WTC11 (cell line): ENCODE data around the gene CFAP74. TPM values are rescaled to one million over a fixed set of nuclear protein-coding genes. Genes with fewer than 3 reads are reported as not detected.

Source experiments
- ATAC-seq: fragments of 200-7000 bp; cut with Tn5 transposase; 2 replicates; pipeline ENCODE4 v1.10.0; 2021; ENCODE audit warnings: mild to moderate bottlenecking, moderate library complexity
- CTCF ChIA-PET: fragments of 300-600 bp; sonication (Branson Sonifier 250); formaldehyde crosslinking; loops from one replicate; lab custom pipeline; 2021; ENCODE audit warnings: antibody characterized with exemption; lab: Charles Lee
- POLR2A ChIA-PET: fragments of 350-600 bp; sonication (Branson Sonifier 250); formaldehyde crosslinking; loops from one replicate; lab custom pipeline; 2021; ENCODE audit warnings: antibody characterized with exemption; lab: Charles Lee
- DNase-seq: peaks from one replicate; pipeline ENCODE4 v3.0.0; 2021; ENCODE audit warnings: low spot score
- H3K27ac Mint-ChIP-seq: 2 replicates; pipeline ENCODE4 v1.8.0; 2021; ENCODE audit warnings: mixed read lengths
- H3K27me3 Mint-ChIP-seq: 2 replicates; pipeline ENCODE4 v1.8.0; 2021; ENCODE audit warnings: low read depth, mild to moderate bottlenecking, moderate library complexity, mixed read lengths
- H3K36me3 Mint-ChIP-seq: 2 replicates; pipeline ENCODE4 v1.8.0; 2021; ENCODE audit warnings: mixed read lengths
- H3K4me1 Mint-ChIP-seq: 2 replicates; pipeline ENCODE4 v1.8.0; 2022; ENCODE audit warnings: mixed read lengths
- H3K4me3 Mint-ChIP-seq: 2 replicates; pipeline ENCODE4 v1.8.0; 2021; ENCODE audit warnings: mild to moderate bottlenecking, moderate library complexity, mixed read lengths
- H3K9me3 Mint-ChIP-seq: 2 replicates; pipeline ENCODE4 v1.8.0; 2021; ENCODE audit warnings: mixed read lengths
- CBFB ChIP-seq: sonication (generic); formaldehyde crosslinking; IDR thresholded peaks from 2 replicates; pipeline ENCODE4 v1.8.1; 2022; ENCODE audit warnings: mild to moderate bottlenecking, low read depth, missing genetic modification reagents
- ELF4 ChIP-seq: sonication (generic); formaldehyde crosslinking; IDR thresholded peaks from 2 replicates; pipeline ENCODE4 v1.8.1; 2022; ENCODE audit warnings: low read depth, mild to moderate bottlenecking, moderate library complexity, missing genetic modification reagents
- FOXK1 ChIP-seq: sonication (generic); formaldehyde crosslinking; IDR thresholded peaks from 2 replicates; pipeline ENCODE4 v1.8.0; 2022; ENCODE audit warnings: mild to moderate bottlenecking, moderate library complexity, missing genetic modification reagents
- GRHL2 ChIP-seq: fragments of 250-450 bp; sonication (Bioruptor Pico); IDR thresholded peaks from 2 replicates; pipeline ENCODE4 v1.8.0; 2022; ENCODE audit warnings: mild to moderate bottlenecking, moderate library complexity; ENCODE audit not compliant: insufficient replicate concordance, severe bottlenecking
- JUN ChIP-seq: sonication (generic); formaldehyde crosslinking; IDR thresholded peaks from 2 replicates; pipeline ENCODE4 v1.8.0; 2023; ENCODE audit warnings: mild to moderate bottlenecking, missing genetic modification reagents
- MYBL2 ChIP-seq: sonication (generic); formaldehyde crosslinking; IDR thresholded peaks from 2 replicates; pipeline ENCODE4 v1.8.1; 2023; ENCODE audit warnings: mild to moderate bottlenecking, moderate library complexity, missing genetic modification reagents
- NR1H2 ChIP-seq: sonication (generic); formaldehyde crosslinking; IDR thresholded peaks from 2 replicates; pipeline ENCODE4 v1.9.0; 2021; ENCODE audit warnings: mild to moderate bottlenecking, moderate library complexity, missing genetic modification reagents
- OVOL2 ChIP-seq: fragments of 250-450 bp; sonication (Bioruptor Pico); IDR thresholded peaks from 2 replicates; pipeline ENCODE4 v1.9.0; 2021; ENCODE audit warnings: mild to moderate bottlenecking, borderline replicate concordance
- SMAD3 ChIP-seq: sonication (generic); formaldehyde crosslinking; IDR thresholded peaks from 2 replicates; pipeline ENCODE4 v1.8.0; 2022; ENCODE audit warnings: missing genetic modification reagents, mild to moderate bottlenecking, borderline replicate concordance
- ZNF138 ChIP-seq: sonication (generic); formaldehyde crosslinking; conservative IDR thresholded peaks from 2 replicates; pipeline ENCODE4 v1.8.1; 2022; ENCODE audit warnings: mild to moderate bottlenecking, moderate library complexity, missing genetic modification reagents
- ZNF317 ChIP-seq: sonication (generic); formaldehyde crosslinking; IDR thresholded peaks from 2 replicates; pipeline ENCODE4 v1.8.1; 2023; ENCODE audit warnings: low read depth, mild to moderate bottlenecking, moderate library complexity, missing genetic modification reagents, borderline replicate concordance
- ZNF671 ChIP-seq: fragments of 250-450 bp; sonication (Bioruptor Pico); IDR thresholded peaks from 2 replicates; pipeline ENCODE4 v1.8.0; 2021; ENCODE audit warnings: mild to moderate bottlenecking
- total RNA-seq: library from RNA; stranded (reverse); gene quantifications from 3 replicates; pipeline ENCODE4 v1.2.3, GENCODE V29; 2021
- TF ChIP-seq, protein P1 (sequence below): sonication (generic); formaldehyde crosslinking; IDR thresholded peaks from 2 replicates; pipeline ENCODE4 v1.8.1; 2022; ENCODE audit warnings: mild to moderate bottlenecking, moderate library complexity, missing genetic modification reagents
- TF ChIP-seq, protein P2 (sequence below): sonication (generic); formaldehyde crosslinking; IDR thresholded peaks from 2 replicates; pipeline ENCODE4 v1.8.1; 2022; ENCODE audit warnings: mild to moderate bottlenecking, missing genetic modification reagents, moderate library complexity, borderline replicate concordance
- TF ChIP-seq, protein P3 (sequence below): fragments of 250-450 bp; sonication (Bioruptor Pico); IDR thresholded peaks from 2 replicates; pipeline ENCODE4 v1.8.0; 2021; ENCODE audit warnings: mild to moderate bottlenecking
- TF ChIP-seq, protein P4 (sequence below): fragments of 250-450 bp; sonication (Bioruptor Pico); IDR thresholded peaks from 2 replicates; pipeline ENCODE4 v1.9.0; 2021; ENCODE audit warnings: mild to moderate bottlenecking
- TF ChIP-seq, protein P5 (sequence below): sonication (generic); formaldehyde crosslinking; conservative IDR thresholded peaks from 2 replicates; pipeline ENCODE4 v1.8.1; 2023; ENCODE audit warnings: mild to moderate bottlenecking, low read depth, missing genetic modification reagents, moderate library complexity

CFAP74 gene
- total RNA-seq, 1 experiment from 2014 or later: 0.35 TPM

DNA sequence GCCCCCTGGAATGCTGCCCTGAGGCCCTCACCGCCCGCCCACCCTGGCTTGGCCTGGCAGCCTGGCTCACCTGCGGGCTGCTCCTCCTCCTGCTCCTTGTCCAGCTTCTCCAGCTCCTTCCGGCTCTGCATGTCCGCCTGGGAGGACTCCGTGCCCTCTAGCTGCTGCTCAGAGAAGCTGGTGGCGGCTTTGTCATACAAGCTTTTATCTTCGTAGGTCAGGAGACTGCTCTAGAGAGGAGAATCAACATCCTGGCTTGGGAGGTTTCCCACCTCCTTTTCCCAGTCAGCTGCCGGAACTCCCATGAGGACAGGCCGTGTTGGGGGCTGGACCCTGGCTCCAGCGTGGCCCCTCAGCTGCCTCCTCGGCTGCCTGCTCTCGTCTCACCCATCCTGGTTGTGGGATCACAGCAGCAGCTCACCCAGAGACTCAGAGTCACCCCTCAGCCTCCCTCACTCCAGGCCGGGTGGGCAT lies 47.9 kb downstream of the CFAP74 start:
- Mint-ChIP-seq H3K36me3 (no peaks in the 10 kb centered on the region), H3K4me1 (peaks cover 10% of the 10 kb centered on the region), H3K9me3 (peaks cover 16% of the 10 kb centered on the region), H3K27me3 (no peaks in the 10 kb centered on the region; the same call in 1 of the 2 replicates), H3K27ac (no peak overlapping the region), H3K4me3 (no peak overlapping the region)
- TF ChIP-seq, protein P1, sequence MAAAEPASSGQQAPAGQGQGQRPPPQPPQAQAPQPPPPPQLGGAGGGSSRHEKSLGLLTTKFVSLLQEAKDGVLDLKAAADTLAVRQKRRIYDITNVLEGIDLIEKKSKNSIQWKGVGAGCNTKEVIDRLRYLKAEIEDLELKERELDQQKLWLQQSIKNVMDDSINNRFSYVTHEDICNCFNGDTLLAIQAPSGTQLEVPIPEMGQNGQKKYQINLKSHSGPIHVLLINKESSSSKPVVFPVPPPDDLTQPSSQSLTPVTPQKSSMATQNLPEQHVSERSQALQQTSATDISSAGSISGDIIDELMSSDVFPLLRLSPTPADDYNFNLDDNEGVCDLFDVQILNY (CRISPR knock-in tag): no peak
- TF ChIP-seq ELF4 (CRISPR knock-in tag) (no peak), MYBL2 (CRISPR knock-in tag) (no peak), ZNF317 (CRISPR knock-in tag) (no peak), SMAD3 (CRISPR knock-in tag) (no peak), FOXK1 (CRISPR knock-in tag) (no peak), JUN (CRISPR knock-in tag) (no peak), OVOL2 (CRISPR knock-in tag) (no peak), GRHL2 (CRISPR knock-in tag) (no peak), CBFB (CRISPR knock-in tag) (no peak), ZNF671 (no peak), ZNF138 (CRISPR knock-in tag) (no peak), NR1H2 (no peak)
- TF ChIP-seq, protein P2, sequence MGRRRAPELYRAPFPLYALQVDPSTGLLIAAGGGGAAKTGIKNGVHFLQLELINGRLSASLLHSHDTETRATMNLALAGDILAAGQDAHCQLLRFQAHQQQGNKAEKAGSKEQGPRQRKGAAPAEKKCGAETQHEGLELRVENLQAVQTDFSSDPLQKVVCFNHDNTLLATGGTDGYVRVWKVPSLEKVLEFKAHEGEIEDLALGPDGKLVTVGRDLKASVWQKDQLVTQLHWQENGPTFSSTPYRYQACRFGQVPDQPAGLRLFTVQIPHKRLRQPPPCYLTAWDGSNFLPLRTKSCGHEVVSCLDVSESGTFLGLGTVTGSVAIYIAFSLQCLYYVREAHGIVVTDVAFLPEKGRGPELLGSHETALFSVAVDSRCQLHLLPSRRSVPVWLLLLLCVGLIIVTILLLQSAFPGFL (CRISPR knock-in tag): no peak
- TF ChIP-seq, protein P3, sequence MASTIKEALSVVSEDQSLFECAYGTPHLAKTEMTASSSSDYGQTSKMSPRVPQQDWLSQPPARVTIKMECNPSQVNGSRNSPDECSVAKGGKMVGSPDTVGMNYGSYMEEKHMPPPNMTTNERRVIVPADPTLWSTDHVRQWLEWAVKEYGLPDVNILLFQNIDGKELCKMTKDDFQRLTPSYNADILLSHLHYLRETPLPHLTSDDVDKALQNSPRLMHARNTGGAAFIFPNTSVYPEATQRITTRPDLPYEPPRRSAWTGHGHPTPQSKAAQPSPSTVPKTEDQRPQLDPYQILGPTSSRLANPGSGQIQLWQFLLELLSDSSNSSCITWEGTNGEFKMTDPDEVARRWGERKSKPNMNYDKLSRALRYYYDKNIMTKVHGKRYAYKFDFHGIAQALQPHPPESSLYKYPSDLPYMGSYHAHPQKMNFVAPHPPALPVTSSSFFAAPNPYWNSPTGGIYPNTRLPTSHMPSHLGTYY (CRISPR knock-in tag): no peak
- TF ChIP-seq, protein P4, sequence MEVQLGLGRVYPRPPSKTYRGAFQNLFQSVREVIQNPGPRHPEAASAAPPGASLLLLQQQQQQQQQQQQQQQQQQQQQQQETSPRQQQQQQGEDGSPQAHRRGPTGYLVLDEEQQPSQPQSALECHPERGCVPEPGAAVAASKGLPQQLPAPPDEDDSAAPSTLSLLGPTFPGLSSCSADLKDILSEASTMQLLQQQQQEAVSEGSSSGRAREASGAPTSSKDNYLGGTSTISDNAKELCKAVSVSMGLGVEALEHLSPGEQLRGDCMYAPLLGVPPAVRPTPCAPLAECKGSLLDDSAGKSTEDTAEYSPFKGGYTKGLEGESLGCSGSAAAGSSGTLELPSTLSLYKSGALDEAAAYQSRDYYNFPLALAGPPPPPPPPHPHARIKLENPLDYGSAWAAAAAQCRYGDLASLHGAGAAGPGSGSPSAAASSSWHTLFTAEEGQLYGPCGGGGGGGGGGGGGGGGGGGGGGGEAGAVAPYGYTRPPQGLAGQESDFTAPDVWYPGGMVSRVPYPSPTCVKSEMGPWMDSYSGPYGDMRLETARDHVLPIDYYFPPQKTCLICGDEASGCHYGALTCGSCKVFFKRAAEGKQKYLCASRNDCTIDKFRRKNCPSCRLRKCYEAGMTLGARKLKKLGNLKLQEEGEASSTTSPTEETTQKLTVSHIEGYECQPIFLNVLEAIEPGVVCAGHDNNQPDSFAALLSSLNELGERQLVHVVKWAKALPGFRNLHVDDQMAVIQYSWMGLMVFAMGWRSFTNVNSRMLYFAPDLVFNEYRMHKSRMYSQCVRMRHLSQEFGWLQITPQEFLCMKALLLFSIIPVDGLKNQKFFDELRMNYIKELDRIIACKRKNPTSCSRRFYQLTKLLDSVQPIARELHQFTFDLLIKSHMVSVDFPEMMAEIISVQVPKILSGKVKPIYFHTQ (CRISPR knock-in tag): no peak
- TF ChIP-seq, protein P5, sequence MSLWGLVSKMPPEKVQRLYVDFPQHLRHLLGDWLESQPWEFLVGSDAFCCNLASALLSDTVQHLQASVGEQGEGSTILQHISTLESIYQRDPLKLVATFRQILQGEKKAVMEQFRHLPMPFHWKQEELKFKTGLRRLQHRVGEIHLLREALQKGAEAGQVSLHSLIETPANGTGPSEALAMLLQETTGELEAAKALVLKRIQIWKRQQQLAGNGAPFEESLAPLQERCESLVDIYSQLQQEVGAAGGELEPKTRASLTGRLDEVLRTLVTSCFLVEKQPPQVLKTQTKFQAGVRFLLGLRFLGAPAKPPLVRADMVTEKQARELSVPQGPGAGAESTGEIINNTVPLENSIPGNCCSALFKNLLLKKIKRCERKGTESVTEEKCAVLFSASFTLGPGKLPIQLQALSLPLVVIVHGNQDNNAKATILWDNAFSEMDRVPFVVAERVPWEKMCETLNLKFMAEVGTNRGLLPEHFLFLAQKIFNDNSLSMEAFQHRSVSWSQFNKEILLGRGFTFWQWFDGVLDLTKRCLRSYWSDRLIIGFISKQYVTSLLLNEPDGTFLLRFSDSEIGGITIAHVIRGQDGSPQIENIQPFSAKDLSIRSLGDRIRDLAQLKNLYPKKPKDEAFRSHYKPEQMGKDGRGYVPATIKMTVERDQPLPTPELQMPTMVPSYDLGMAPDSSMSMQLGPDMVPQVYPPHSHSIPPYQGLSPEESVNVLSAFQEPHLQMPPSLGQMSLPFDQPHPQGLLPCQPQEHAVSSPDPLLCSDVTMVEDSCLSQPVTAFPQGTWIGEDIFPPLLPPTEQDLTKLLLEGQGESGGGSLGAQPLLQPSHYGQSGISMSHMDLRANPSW: no peak
- ATAC-seq (no peak), DNase-seq (no peak)
- CTCF ChIA-PET: interaction anchor here (0.9 to 11.8 kb wide), 7 partner anchors 12 to 177 kb away, joined by 3 to 312 read pairs (median 3); partner anchors contain the start of gene PRKCZ
- POLR2A ChIA-PET: interaction anchor here (0.8 kb wide), 1 partner anchor 89 kb away, joined by 3 read pairs; no protein-coding TSS in a partner anchor
